Measurements from ENCODE around the gene PFDN6. TPM values are rescaled to one million over a fixed set of nuclear protein-coding genes. Genes with fewer than 3 reads are reported as not detected.

PFDN6 gene
- total RNA-seq, 3 donors from 2014 or later: 153 to 157 (median 153) TPM

GRCh38 chr6:33314943-33315792, 25.8 kb downstream of the PFDN6 start:
- no peaks in the 10 kb centered on the region for H3K9me3 Mint-ChIP-seq
- H3K4me3 Mint-ChIP-seq: peak overlapping the region; percentile 95
- peaks cover 19% of the 10 kb centered on the region for H3K36me3 Mint-ChIP-seq (ENCODE audit: insufficient read depth)
- H3K27me3 Mint-ChIP-seq (ENCODE audit: low read depth): no peaks in the 10 kb centered on the region
- peaks cover 68% of the 10 kb centered on the region for H3K4me1 Mint-ChIP-seq (ENCODE audit: low read depth)
- DNase-seq (no peak), ATAC-seq (no peak)

GRCh38 chr6:33315793-33316602, 26.6 kb downstream of the PFDN6 start:
- Mint-ChIP-seq H3K4me1 (ENCODE audit: low read depth) (peaks cover 73% of the 10 kb centered on the region), H3K9me3 (no peaks in the 10 kb centered on the region), H3K27me3 (ENCODE audit: low read depth) (no peaks in the 10 kb centered on the region), H3K4me3 (peak overlapping the region; percentile 75), H3K36me3 (ENCODE audit: insufficient read depth) (peaks cover 20% of the 10 kb centered on the region)
- DNase-seq (no peak), ATAC-seq (no peak)

GRCh38 chr6:33316603-33317418, 27.4 kb downstream of the PFDN6 start:
- no peak for ATAC-seq
- Mint-ChIP-seq H3K4me1 (ENCODE audit: low read depth) (peaks cover 77% of the 10 kb centered on the region), H3K36me3 (ENCODE audit: insufficient read depth) (peaks cover 22% of the 10 kb centered on the region), H3K27me3 (ENCODE audit: low read depth) (no peaks in the 10 kb centered on the region), H3K9me3 (no peaks in the 10 kb centered on the region), H3K4me3 (peak overlapping the region; percentile 75)
- no peak for DNase-seq

- ATAC-seq (no peak), DNase-seq (no peak)
- no peaks in the 10 kb centered on the region for H3K9me3 Mint-ChIP-seq
- no peaks in the 10 kb centered on the region for H3K27me3 Mint-ChIP-seq (ENCODE audit: low read depth)
- H3K4me1 Mint-ChIP-seq (ENCODE audit: low read depth): peaks cover 78% of the 10 kb centered on the region
- peaks cover 25% of the 10 kb centered on the region for H3K36me3 Mint-ChIP-seq (ENCODE audit: insufficient read depth)
- H3K4me3 Mint-ChIP-seq: peak overlapping the region; percentile 75
Measured at GRCh38 chr6:33317419-33317668, 27.9 kb downstream of the PFDN6 start.

GRCh38 chr6:33317669-33318425, 28.4 kb downstream of the PFDN6 start, which contains the start of gene ZBTB22:
Gene ZBTB22 (minus strand): TSS chr6:33317744. CDS start chr6:33316916, 828 bp downstream.
- no peaks in the 10 kb centered on the region for H3K9me3 Mint-ChIP-seq
- peaks cover 21% of the 10 kb centered on the region for H3K36me3 Mint-ChIP-seq (ENCODE audit: insufficient read depth)
- H3K4me1 Mint-ChIP-seq (ENCODE audit: low read depth): peaks cover 76% of the 10 kb centered on the region
- no peaks in the 10 kb centered on the region for H3K27me3 Mint-ChIP-seq (ENCODE audit: low read depth)
- peak; percentile 93 for DNase-seq
- ATAC-seq: peak; percentile 63 to 73
- H3K4me3 Mint-ChIP-seq: peak within 1 kb of the TSS; percentile 92

- Mint-ChIP-seq H3K9me3 (no peaks in the 10 kb centered on the region), H3K27me3 (ENCODE audit: low read depth) (no peaks in the 10 kb centered on the region), H3K4me3 (peak overlapping the region; percentile 92), H3K36me3 (ENCODE audit: insufficient read depth) (peaks cover 21% of the 10 kb centered on the region), H3K4me1 (ENCODE audit: low read depth) (peaks cover 79% of the 10 kb centered on the region)
- DNase-seq (no peak), ATAC-seq (no peak)
Measured at GRCh38 chr6:33318426-33319073, 29.1 kb downstream of the PFDN6 start.

GRCh38 chr6:33319939-33320314, 30.5 kb downstream of the PFDN6 start:
- DNase-seq (no peak), ATAC-seq (no peak)
- peaks cover 79% of the 10 kb centered on the region for H3K4me1 Mint-ChIP-seq (ENCODE audit: low read depth)
- no peaks in the 10 kb centered on the region for H3K9me3 Mint-ChIP-seq
- no peaks in the 10 kb centered on the region for H3K27me3 Mint-ChIP-seq (ENCODE audit: low read depth)
- H3K4me3 Mint-ChIP-seq: peak overlapping the region; percentile 98
- H3K36me3 Mint-ChIP-seq (ENCODE audit: insufficient read depth): peaks cover 21% of the 10 kb centered on the region

GRCh38 chr6:33320315-33321181, 31.1 kb downstream of the PFDN6 start:
- H3K4me1 Mint-ChIP-seq (ENCODE audit: low read depth): peaks cover 73% of the 10 kb centered on the region
- DNase-seq: no peak
- H3K4me3 Mint-ChIP-seq: peak overlapping the region; percentile 98
- peaks cover 21% of the 10 kb centered on the region for H3K36me3 Mint-ChIP-seq (ENCODE audit: insufficient read depth)
- H3K9me3 Mint-ChIP-seq: no peaks in the 10 kb centered on the region
- H3K27me3 Mint-ChIP-seq (ENCODE audit: low read depth): no peaks in the 10 kb centered on the region
- no peak for ATAC-seq

- Mint-ChIP-seq H3K27me3 (ENCODE audit: low read depth) (no peaks in the 10 kb centered on the region), H3K36me3 (ENCODE audit: insufficient read depth) (peaks cover 21% of the 10 kb centered on the region), H3K4me1 (ENCODE audit: low read depth) (peaks cover 67% of the 10 kb centered on the region), H3K4me3 (peak overlapping the region; percentile 98), H3K9me3 (no peaks in the 10 kb centered on the region)
- ATAC-seq: no peak
- DNase-seq: no peak
Measured at GRCh38 chr6:33321227-33321626, 31.8 kb downstream of the PFDN6 start.

GRCh38 chr6:33323623-33323948, 34.2 kb downstream of the PFDN6 start:
- DNase-seq (no peak), ATAC-seq (no peak)
- H3K36me3 Mint-ChIP-seq (ENCODE audit: insufficient read depth): peaks cover 19% of the 10 kb centered on the region
- peaks cover 50% of the 10 kb centered on the region for H3K4me1 Mint-ChIP-seq (ENCODE audit: low read depth)
- no peaks in the 10 kb centered on the region for H3K9me3 Mint-ChIP-seq
- peak overlapping the region; percentile 98 for H3K4me3 Mint-ChIP-seq
- H3K27me3 Mint-ChIP-seq (ENCODE audit: low read depth): no peaks in the 10 kb centered on the region

- ATAC-seq (no peak), DNase-seq (no peak)
- Mint-ChIP-seq H3K9me3 (no peaks in the 10 kb centered on the region), H3K27me3 (ENCODE audit: low read depth) (no peaks in the 10 kb centered on the region), H3K36me3 (ENCODE audit: insufficient read depth) (peaks cover 16% of the 10 kb centered on the region), H3K4me3 (peak overlapping the region; percentile 98), H3K4me1 (ENCODE audit: low read depth) (peaks cover 44% of the 10 kb centered on the region)
Measured at GRCh38 chr6:33324125-33324524, 34.7 kb downstream of the PFDN6 start.

GRCh38 chr6:33329058-33329457, 39.7 kb downstream of the PFDN6 start:
- DNase-seq: no peak
- no peaks in the 10 kb centered on the region for H3K9me3 Mint-ChIP-seq
- peaks cover 7% of the 10 kb centered on the region for H3K4me1 Mint-ChIP-seq (ENCODE audit: low read depth)
- H3K36me3 Mint-ChIP-seq (ENCODE audit: insufficient read depth): no peaks in the 10 kb centered on the region
- no peak overlapping the region for H3K4me3 Mint-ChIP-seq
- ATAC-seq: no peak
- H3K27me3 Mint-ChIP-seq (ENCODE audit: low read depth): no peaks in the 10 kb centered on the region

- H3K36me3 Mint-ChIP-seq (ENCODE audit: insufficient read depth): no peaks in the 10 kb centered on the region
- H3K27me3 Mint-ChIP-seq (ENCODE audit: low read depth): no peaks in the 10 kb centered on the region
- DNase-seq (no peak), ATAC-seq (no peak)
- no peak overlapping the region for H3K4me3 Mint-ChIP-seq
- peaks cover 6% of the 10 kb centered on the region for H3K4me1 Mint-ChIP-seq (ENCODE audit: low read depth)
- H3K9me3 Mint-ChIP-seq: no peaks in the 10 kb centered on the region
Measured at GRCh38 chr6:33330736-33331135, 41.3 kb downstream of the PFDN6 start.
